Sigmoid colon (tissue), 7 donors: ENCODE data around the gene STAT4. TPM values are rescaled to one million over a fixed set of nuclear protein-coding genes. Genes with fewer than 3 reads are reported as not detected.

Source experiments
- DNase-seq: peaks from one replicate; pipeline ENCODE4 v3.0.0-alpha.2; 2019
- H3K27ac ChIP-seq, 4 donors: fragments of 200-600 bp; sonication (generic); one replicate each; pipeline ENCODE4 v1.5.1; 2016 to 2019; ENCODE audit warnings: mild to moderate bottlenecking in 1 of 4
- H3K27me3 ChIP-seq, 3 donors: fragments of 200-600 bp; sonication (generic); one replicate each; pipeline ENCODE4 v1.5.1; 2019; ENCODE audit warnings: mild to moderate bottlenecking in 1 of 3
- H3K36me3 ChIP-seq, 4 donors: fragments of 200-600 bp; sonication (generic); one replicate each; pipeline ENCODE4 v1.5.1; 2016 to 2019
- H3K4me1 ChIP-seq, 4 donors: fragments of 200-600 bp; sonication (generic); one replicate each; pipeline ENCODE4 v1.5.1; 2017 to 2019
- H3K4me3 ChIP-seq, 4 donors: fragments of 200-600 bp; sonication (generic); one replicate each; pipeline ENCODE4 v1.5.1; 2017 to 2019; ENCODE audit warnings: mild to moderate bottlenecking in 2 of 4, moderate library complexity in 1 of 4
- H3K9me3 ChIP-seq, 4 donors: fragments of 200-600 bp in 3 of 4; sonication (generic) in 3 of 4; one replicate each; pipeline versions ENCODE4 v1.5.1 to v1.6.1; 2013 to 2019
- EP300 ChIP-seq, 4 donors: sonication (generic); formaldehyde crosslinking; IDR thresholded peaks; one replicate each; pipeline ENCODE4 v1.6.1; 2017; ENCODE audit warnings: antibody characterized with exemption in 4 of 4
- POLR2A ChIP-seq, 2 donors: fragments of 450-650 bp; IDR thresholded peaks; one replicate each; pipeline ENCODE4 v1.6.1; 2016; ENCODE audit warnings: antibody characterized with exemption in 2 of 2, mild to moderate bottlenecking in 2 of 2, moderate library complexity in 2 of 2
- POLR2AphosphoS5 ChIP-seq, 4 donors: sonication (generic); formaldehyde crosslinking; IDR thresholded peaks; one replicate each; pipeline ENCODE4 v1.6.1; 2017; ENCODE audit warnings: antibody characterized with exemption in 4 of 4
- WGBS, 2 donors: extraction: QIAGEN DNeasy Blood & Tissue Kit; methylation state at CpG; one replicate each; pipeline ENCODE4 v1.1.7; 2013; 5-methylcytosine and 5-hydroxymethylcytosine counted together
- intact Hi-C: fragments of 100-400 bp; cut with DNase I; formaldehyde crosslinking; loops from one replicate; pipeline ENCODE4 v1.15.1; 2023
- polyA plus RNA-seq, 3 donors: library from polyadenylated mRNA; stranded (reverse); fragments of 200-250 nt; gene quantifications; one replicate each; pipeline ENCODE4 v1.2.3, GENCODE V29; 2013
- total RNA-seq, 4 donors: library from RNA; depleted of rRNA; stranded (reverse); fragments of >200 nt; gene quantifications; one replicate each; pipeline ENCODE4 v1.1.0, GENCODE V29; 2016
- TF ChIP-seq, protein P1 (sequence below), 4 experiments: fragments of 450-650 bp in 3 of 4; fragments of 200-600 bp in 1 of 4; IDR thresholded peaks; one replicate each; pipeline ENCODE4 v1.5.1; 2016 to 2019; ENCODE audit warnings: antibody characterized with exemption in 4 of 4, mild to moderate bottlenecking in 3 of 4, moderate library complexity in 2 of 4
- donor health status: healthy with polysubstance abuse.
- donor health status: Bipolar disorder and iron deficiency.
- donor health status: healthy.

STAT4 gene
- total and polyA plus RNA-seq, 7 donors = 0.46 to 4.6 (median 0.70) TPM; not detected in 1

DNA sequence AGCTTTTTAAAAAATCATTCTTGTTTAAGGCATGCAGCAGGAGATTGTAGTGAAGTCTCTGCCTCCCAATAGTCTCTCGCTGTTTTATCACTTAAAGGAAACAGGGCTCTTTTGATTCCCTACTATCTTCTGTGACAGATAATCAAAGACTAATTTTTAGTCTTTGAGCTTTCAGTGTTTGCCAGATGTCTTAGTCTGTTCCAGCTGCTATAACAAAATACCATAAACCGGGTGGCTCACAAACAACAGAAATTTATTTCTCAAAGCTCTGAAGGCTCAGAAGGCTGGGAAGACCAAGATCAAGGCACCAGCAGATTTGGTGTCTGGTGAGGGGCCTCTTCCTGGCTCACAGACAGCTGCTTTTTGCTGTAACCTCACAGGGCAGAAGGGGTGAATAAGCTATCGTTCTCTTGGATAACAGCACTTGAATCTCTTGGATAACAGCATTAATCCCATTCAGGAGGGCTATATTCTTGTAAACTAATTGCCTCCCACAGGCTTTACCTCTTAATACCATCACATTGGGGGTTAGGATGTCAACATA, 37.8 kb upstream of the STAT4 start:
- Histone ChIP-seq H3K27me3 (no peaks in the 10 kb centered on the region), H3K9me3 (no peaks in the 10 kb centered on the region), H3K36me3 (no peaks in the 10 kb centered on the region), H3K4me3 (no peak overlapping the region), H3K27ac (no peak overlapping the region), H3K4me1 (no peaks in the 10 kb centered on the region)
- 78 to 87% methylated on average over 3 of the region's 3 CpGs for WGBS, 2 donors
- no peak for TF ChIP-seq POLR2AphosphoS5 (IDR thresholded peaks at IDR 0.05)
- TF ChIP-seq, protein P1, sequence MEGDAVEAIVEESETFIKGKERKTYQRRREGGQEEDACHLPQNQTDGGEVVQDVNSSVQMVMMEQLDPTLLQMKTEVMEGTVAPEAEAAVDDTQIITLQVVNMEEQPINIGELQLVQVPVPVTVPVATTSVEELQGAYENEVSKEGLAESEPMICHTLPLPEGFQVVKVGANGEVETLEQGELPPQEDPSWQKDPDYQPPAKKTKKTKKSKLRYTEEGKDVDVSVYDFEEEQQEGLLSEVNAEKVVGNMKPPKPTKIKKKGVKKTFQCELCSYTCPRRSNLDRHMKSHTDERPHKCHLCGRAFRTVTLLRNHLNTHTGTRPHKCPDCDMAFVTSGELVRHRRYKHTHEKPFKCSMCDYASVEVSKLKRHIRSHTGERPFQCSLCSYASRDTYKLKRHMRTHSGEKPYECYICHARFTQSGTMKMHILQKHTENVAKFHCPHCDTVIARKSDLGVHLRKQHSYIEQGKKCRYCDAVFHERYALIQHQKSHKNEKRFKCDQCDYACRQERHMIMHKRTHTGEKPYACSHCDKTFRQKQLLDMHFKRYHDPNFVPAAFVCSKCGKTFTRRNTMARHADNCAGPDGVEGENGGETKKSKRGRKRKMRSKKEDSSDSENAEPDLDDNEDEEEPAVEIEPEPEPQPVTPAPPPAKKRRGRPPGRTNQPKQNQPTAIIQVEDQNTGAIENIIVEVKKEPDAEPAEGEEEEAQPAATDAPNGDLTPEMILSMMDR (IDR thresholded peaks at IDR 0.05) = no peak
- no peak for TF ChIP-seq EP300 (IDR thresholded peaks at IDR 0.05)
- no peak for TF ChIP-seq POLR2A (IDR thresholded peaks at IDR 0.05)
- no peak for DNase-seq
- intact Hi-C loops = no loop called here

DNA sequence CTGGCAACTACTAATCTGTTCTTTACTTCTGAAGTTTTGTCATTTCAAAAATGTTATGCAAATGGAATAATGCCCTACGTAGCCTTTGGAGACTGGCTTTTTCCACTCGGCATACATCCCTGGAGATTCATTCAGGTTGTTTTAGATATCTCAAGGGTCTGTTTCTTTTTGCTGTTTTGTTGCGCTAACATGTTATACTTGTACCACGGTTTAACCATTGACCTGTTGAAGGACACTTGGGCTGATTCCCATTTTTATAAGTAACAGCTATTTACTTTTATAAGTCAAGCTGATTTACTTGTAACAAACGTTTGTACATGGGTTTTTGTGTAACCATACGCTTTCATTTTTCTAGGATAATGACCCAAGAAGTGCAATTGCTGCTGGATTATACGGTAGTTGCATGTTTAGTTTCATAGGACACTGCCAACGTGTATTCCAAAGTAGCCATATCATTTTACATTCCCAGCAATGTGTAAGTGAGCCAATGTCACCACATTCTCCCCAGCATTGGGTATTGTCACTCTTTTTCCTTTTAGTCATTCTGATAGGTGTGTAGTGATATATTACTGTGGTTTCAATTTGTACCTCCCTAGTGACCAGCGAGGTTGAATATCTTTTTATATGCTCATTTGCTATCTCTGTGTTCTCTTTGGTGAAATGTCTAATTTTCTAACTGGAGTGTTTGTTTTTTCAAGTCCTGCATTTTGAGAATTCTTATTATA, 36.5 kb upstream of the STAT4 start:
- TF ChIP-seq POLR2A (IDR thresholded peaks at IDR 0.05) = no peak
- no peak for TF ChIP-seq POLR2AphosphoS5 (IDR thresholded peaks at IDR 0.05)
- TF ChIP-seq EP300 (IDR thresholded peaks at IDR 0.05) = no peak
- TF ChIP-seq, protein P1 (IDR thresholded peaks at IDR 0.05) = no peak
- Histone ChIP-seq H3K27me3 (no peaks in the 10 kb centered on the region), H3K4me1 (no peaks in the 10 kb centered on the region), H3K27ac (no peak overlapping the region), H3K4me3 (no peak overlapping the region), H3K36me3 (no peaks in the 10 kb centered on the region), H3K9me3 (no peaks in the 10 kb centered on the region)
- no peak for DNase-seq
- WGBS, 2 donors = 75 to 85% methylated on average over 9 of the region's 9 CpGs
- intact Hi-C loops = no loop called here

DNA sequence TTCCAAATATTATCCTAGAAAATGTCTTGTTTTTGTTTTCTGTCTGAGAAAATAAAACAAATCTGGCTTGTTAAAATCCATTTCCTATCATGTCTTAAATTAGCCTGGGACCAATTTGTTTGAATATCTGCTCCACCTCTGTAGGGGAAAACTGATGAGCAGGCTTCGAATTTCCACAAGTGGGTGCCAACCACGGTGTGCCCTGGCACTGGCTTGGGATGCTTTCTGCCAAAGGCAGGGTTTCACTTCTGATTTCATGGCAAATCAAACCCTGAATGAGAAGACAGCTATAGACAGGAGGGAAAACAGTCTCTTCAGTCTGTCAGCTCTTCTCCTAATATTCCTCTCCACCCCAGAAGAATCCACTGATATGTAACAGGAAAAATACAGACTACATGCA, 33.7 kb upstream of the STAT4 start:
- intact Hi-C loops = no loop called here
- no peak for DNase-seq
- WGBS, 2 donors = 82 to 90% methylated on average over 2 of the region's 2 CpGs
- no peak overlapping the region for H3K27ac ChIP-seq
- H3K36me3 ChIP-seq = no peaks in the 10 kb centered on the region
- no peaks in the 10 kb centered on the region for H3K4me1 ChIP-seq
- no peak for TF ChIP-seq POLR2AphosphoS5 (IDR thresholded peaks at IDR 0.05)
- no peak for TF ChIP-seq EP300 (IDR thresholded peaks at IDR 0.05)
- TF ChIP-seq, protein P1 (IDR thresholded peaks at IDR 0.05) = no peak
- no peak for TF ChIP-seq POLR2A (IDR thresholded peaks at IDR 0.05)
- H3K9me3 ChIP-seq = no peaks in the 10 kb centered on the region
- H3K4me3 ChIP-seq = no peak overlapping the region
- H3K27me3 ChIP-seq = no peaks in the 10 kb centered on the region

DNA sequence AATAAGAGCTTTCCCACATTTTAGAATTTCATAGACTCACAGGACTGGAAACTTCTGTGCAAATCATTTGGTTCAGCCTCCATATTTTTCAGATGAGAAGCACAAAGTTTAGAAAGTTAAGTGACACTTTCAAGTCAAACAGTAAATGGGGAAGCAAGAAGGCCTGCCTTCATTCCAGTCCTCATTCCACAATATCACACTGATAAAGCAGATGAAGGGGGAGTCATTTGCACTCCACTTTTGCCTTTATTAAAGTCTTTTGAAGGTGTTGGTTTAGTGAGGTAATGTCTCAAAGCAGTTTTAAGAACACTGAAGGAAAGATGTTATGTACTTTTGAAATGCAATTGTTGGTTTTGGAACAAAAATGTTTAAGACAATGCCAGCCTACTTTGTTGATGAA, 32.7 kb upstream of the STAT4 start:
- no peak for DNase-seq
- H3K27me3 ChIP-seq = no peaks in the 10 kb centered on the region
- H3K27ac ChIP-seq = no peak overlapping the region
- no peaks in the 10 kb centered on the region for H3K36me3 ChIP-seq
- H3K9me3 ChIP-seq = no peaks in the 10 kb centered on the region
- H3K4me1 ChIP-seq = no peaks in the 10 kb centered on the region
- H3K4me3 ChIP-seq = no peak overlapping the region
- TF ChIP-seq EP300 (IDR thresholded peaks at IDR 0.05) (no peak), POLR2A (IDR thresholded peaks at IDR 0.05) (no peak), POLR2AphosphoS5 (IDR thresholded peaks at IDR 0.05) (no peak)
- TF ChIP-seq, protein P1 (IDR thresholded peaks at IDR 0.05) = no peak
- intact Hi-C loops = no loop called here
